ENCODE data around the gene GABBR2. TPM values are rescaled to one million over a fixed set of nuclear protein-coding genes. Genes with fewer than 3 reads are reported as not detected.

GABBR2 gene
- total and polyA plus RNA-seq, 9 of the 15 experiments (the other 6 are each of a cell fraction or from before 2014, with no cell fraction given): 0.15 to 1.9 (median 0.32) TPM

- no peak for TF ChIP-seq CTBP1 (IDR thresholded peaks at IDR 0.05; ENCODE audit: borderline replicate concordance)
- TF ChIP-seq NFATC3 (IDR thresholded peaks at IDR 0.05): no peak
- no peak for TF ChIP-seq ZNF263 (CRISPR knock-in tag; IDR thresholded peaks at IDR 0.05; ENCODE audit: borderline replicate concordance)
- TF ChIP-seq PYGO2 (tag; IDR thresholded peaks at IDR 0.05): no peak
- TF ChIP-seq SUPT5H (IDR thresholded peaks at IDR 0.05): no peak
- TF ChIP-seq EP300 (IDR thresholded peaks at IDR 0.05; ENCODE audit: low read length): peak; percentile 96
- TF ChIP-seq NR2C2 (CRISPR knock-in tag; IDR thresholded peaks at IDR 0.05): no peak
- no peak for TF ChIP-seq NR2C2 (tag; IDR thresholded peaks at IDR 0.05)
- TF ChIP-seq ZBTB2 (IDR thresholded peaks at IDR 0.05): no peak
- TF ChIP-seq RBM25 (IDR thresholded peaks at IDR 0.05; ENCODE audit: low read depth, low read length, severe bottlenecking): peak; percentile 98
- no peak for TF ChIP-seq PRMT5 (CRISPR knock-in tag; IDR thresholded peaks at IDR 0.05)
- TF ChIP-seq HMGN3 (IDR thresholded peaks at IDR 0.05; ENCODE audit: borderline replicate concordance, extremely low read depth, insufficient read length, low read depth, low read length): no peak
- TF ChIP-seq PREB (CRISPR knock-in tag; IDR thresholded peaks at IDR 0.05): no peak
- no peak for TF ChIP-seq CHCHD3 (CRISPR knock-in tag; IDR thresholded peaks at IDR 0.05)
- no peak for TF ChIP-seq CHD2 (IDR thresholded peaks at IDR 0.05; ENCODE audit: low read depth, low read length)
- TF ChIP-seq FUS (optimal IDR thresholded peaks at IDR 0.05; ENCODE audit: low read depth, low read length): no peak
- peak; percentile 86 to 87 for TF ChIP-seq TRIM24 (IDR thresholded peaks at IDR 0.05)
- no peak for TF ChIP-seq PURB (CRISPR knock-in tag; IDR thresholded peaks at IDR 0.05; ENCODE audit: low read depth)
- peak; percentile 57 for TF ChIP-seq ETV1 (tag; conservative IDR thresholded peaks at IDR 0.05; ENCODE audit: low read depth)
- peak; percentile 27; the same call in 1 of the 2 replicates for TF ChIP-seq CREM (IDR thresholded peaks at IDR 0.05; ENCODE audit: low read depth)
- TF ChIP-seq HNRNPK (IDR thresholded peaks at IDR 0.05; ENCODE audit: low read depth, low read length, poor library complexity, severe bottlenecking): no peak
- no peak for TF ChIP-seq ZNF324 (CRISPR knock-in tag; IDR thresholded peaks at IDR 0.05)
- TF ChIP-seq ZBTB7A (IDR thresholded peaks at IDR 0.05; ENCODE audit: borderline replicate concordance, control insufficient read depth, low read depth, low read length): no peak
- no peak for TF ChIP-seq VEZF1 (CRISPR knock-in tag; IDR thresholded peaks at IDR 0.05)
- peak; percentile 65; the same call in 1 of the 2 replicates for TF ChIP-seq CHAMP1 (IDR thresholded peaks at IDR 0.05)
- TF ChIP-seq EZH2 (IDR thresholded peaks at IDR 0.05; ENCODE audit: borderline replicate concordance, low read depth, low read length): no peak
Measured at GRCh38 chr9:98576354-98576753, 132.4 kb downstream of the GABBR2 start (continued).

All from K562 (cell line).